Transverse colon (tissue), 4 donors: ENCODE measurements around the gene EXD3.

Experiments
- CTCF ChIP-seq, 5 experiments: fragments of 200-600 bp in 3 of 5; fragments of 450-650 bp in 2 of 5; sonication (generic) in 3 of 5; IDR thresholded peaks; 1 replicate in 2 of 5; 2 replicates in 3 of 5; pipeline ENCODE4 v1.5.1; 2016 to 2017; ENCODE audit warnings: antibody characterized with exemption in 5 of 5, inconsistent platforms in 3 of 5, mild to moderate bottlenecking in 2 of 5, moderate library complexity in 1 of 5
- POLR2A ChIP-seq: fragments of 450-650 bp; IDR thresholded peaks from one replicate; pipeline ENCODE4 v1.6.1; 2016; ENCODE audit warnings: antibody characterized with exemption, mild to moderate bottlenecking, moderate library complexity
- POLR2AphosphoS5 ChIP-seq, 3 donors: sonication (generic); formaldehyde crosslinking; IDR thresholded peaks; one replicate each; pipeline ENCODE4 v1.6.1; 2016; ENCODE audit warnings: antibody characterized with exemption in 3 of 3

- no peak for TF ChIP-seq POLR2A
- TF ChIP-seq POLR2AphosphoS5 (IDR thresholded peaks at IDR 0.05): no peak
- TF ChIP-seq CTCF (IDR thresholded peaks at IDR 0.05): no peak
These were observed 47.5 kb downstream of the EXD3 start for GRCh38 chr9:137375321-137376058.
